GM18511 (cell line): Measurements from ENCODE around the gene CDKN1A.
"Not testable (repeated sequence)": the region's sequence is repeated elsewhere in the genome, so short reads cannot be mapped to it uniquely, and the experiment has no call there.

ENCODE experiments used
- ATAC-seq: cut with Tn5 transposase; IDR thresholded peaks from one replicate; pipeline ENCODE4 v1.9.1; 2021; ENCODE audit warnings: mild to moderate bottlenecking, moderate library complexity; ENCODE audit not compliant: unreplicated experiment

Gene CDKN1A

GRCh38 chr6:36717871-36718540 is 39.5 kb downstream of the CDKN1A start:
- no peak for ATAC-seq

GRCh38 chr6:36718560-36718959 is 40.0 kb downstream of the CDKN1A start:
- ATAC-seq: no peak

- no peak for ATAC-seq
Measured at GRCh38 chr6:36719126-36719525, 40.6 kb downstream of the CDKN1A start.

- ATAC-seq: no peak
Measured at GRCh38 chr6:36720251-36721141, 42.0 kb downstream of the CDKN1A start.

GRCh38 chr6:36721369-36722140 is 43.0 kb downstream of the CDKN1A start:
- no peak for ATAC-seq

- no peak for ATAC-seq
Measured at GRCh38 chr6:36722365-36722764, 43.9 kb downstream of the CDKN1A start.

- no peak for ATAC-seq
Measured at GRCh38 chr6:36722879-36723278, 44.4 kb downstream of the CDKN1A start.

- ATAC-seq: not testable (repeated sequence)
Measured at GRCh38 chr6:36723992-36724391, 45.5 kb downstream of the CDKN1A start.

- ATAC-seq: no peak
Measured at GRCh38 chr6:36724514-36725390, 46.2 kb downstream of the CDKN1A start.

- no peak for ATAC-seq
Measured at GRCh38 chr6:36725581-36725980, 47.1 kb downstream of the CDKN1A start.

GRCh38 chr6:36727505-36728021 is 49.0 kb downstream of the CDKN1A start:
- no peak for ATAC-seq

GRCh38 chr6:36728289-36729160 is 50.0 kb downstream of the CDKN1A start:
- no peak for ATAC-seq

- ATAC-seq: no peak
Measured at GRCh38 chr6:36729161-36729524, 50.6 kb downstream of the CDKN1A start.

GRCh38 chr6:36730424-36731380 is 52.2 kb downstream of the CDKN1A start:
- no peak for ATAC-seq

GRCh38 chr6:36731622-36732310 is 53.3 kb downstream of the CDKN1A start:
- ATAC-seq: no peak

GRCh38 chr6:36733300-36733699 is 54.8 kb downstream of the CDKN1A start:
- no peak for ATAC-seq

- ATAC-seq: no peak
Measured at GRCh38 chr6:36734486-36735060, 56.1 kb downstream of the CDKN1A start.
